ENCODE measurements around the gene IL1RAPL1.
"Not testable (repeated sequence)": the region's sequence is repeated elsewhere in the genome, so short reads cannot be mapped to it uniquely, and the experiment has no call there.

IL1RAPL1 gene

DNA sequence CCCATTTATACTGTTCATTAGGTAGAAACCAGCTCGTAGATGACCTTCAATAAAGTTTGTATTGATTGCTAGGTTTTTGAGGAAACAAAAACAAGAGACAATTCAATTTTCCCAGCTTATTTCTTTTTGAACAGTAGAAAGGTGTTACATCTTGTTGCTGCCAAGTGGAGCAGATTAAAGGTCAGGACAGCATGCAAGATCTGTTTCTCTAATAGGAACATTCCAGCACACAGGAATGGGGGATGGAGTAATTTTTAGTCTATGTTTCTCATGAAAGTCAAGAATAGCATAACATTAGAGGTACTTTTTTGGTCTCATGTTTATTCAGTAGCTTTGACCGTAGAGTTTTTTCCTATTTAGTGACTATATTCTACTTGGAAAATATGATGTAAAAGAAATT lies 132.4 kb downstream of the IL1RAPL1 start:
- H3K4me1 ChIP-seq (ENCODE audit: insufficient read depth, low read length): no peaks in the 10 kb centered on the region
- no peak overlapping the region for H2AFZ ChIP-seq (ENCODE audit: low read depth, low read length)
- no peaks in the 10 kb centered on the region for H3K9me3 ChIP-seq (ENCODE audit: low read length)
- H3K4me3 ChIP-seq (ENCODE audit: low read length): no peak overlapping the region
- no peaks in the 10 kb centered on the region for H3K27me3 ChIP-seq (ENCODE audit: insufficient read depth, low read length)
- H3K36me3 ChIP-seq (ENCODE audit: insufficient read depth, low read length): no peaks in the 10 kb centered on the region

DNA sequence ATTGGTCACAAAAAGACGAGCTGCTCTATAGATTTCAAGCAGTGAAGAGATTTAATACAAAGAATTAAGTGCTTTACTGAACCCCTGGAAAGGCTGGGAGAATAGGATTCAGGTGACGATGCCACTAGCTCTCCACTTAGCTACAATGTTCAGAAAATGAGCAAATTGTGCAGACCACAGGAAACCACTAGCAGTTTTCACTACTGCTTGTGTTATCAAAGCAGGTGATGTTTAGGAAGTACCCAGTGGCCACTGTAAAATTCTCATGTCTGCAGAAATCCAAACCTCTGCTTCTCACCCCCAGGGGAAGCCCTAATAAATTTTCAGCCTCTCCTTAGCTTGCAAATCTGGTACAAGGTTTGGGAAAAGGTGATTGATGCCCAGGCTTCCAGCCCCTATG lies 165.1 kb downstream of the IL1RAPL1 start:
- no peaks in the 10 kb centered on the region for H3K27me3 ChIP-seq (ENCODE audit: insufficient read depth, low read length)
- H3K4me1 ChIP-seq (ENCODE audit: insufficient read depth, low read length): no peaks in the 10 kb centered on the region
- H3K9me3 ChIP-seq (ENCODE audit: low read length): no peaks in the 10 kb centered on the region
- H3K4me3 ChIP-seq (ENCODE audit: low read length): no peak overlapping the region
- no peak overlapping the region for H2AFZ ChIP-seq (ENCODE audit: low read depth, low read length)
- no peaks in the 10 kb centered on the region for H3K36me3 ChIP-seq (ENCODE audit: insufficient read depth, low read length)

DNA sequence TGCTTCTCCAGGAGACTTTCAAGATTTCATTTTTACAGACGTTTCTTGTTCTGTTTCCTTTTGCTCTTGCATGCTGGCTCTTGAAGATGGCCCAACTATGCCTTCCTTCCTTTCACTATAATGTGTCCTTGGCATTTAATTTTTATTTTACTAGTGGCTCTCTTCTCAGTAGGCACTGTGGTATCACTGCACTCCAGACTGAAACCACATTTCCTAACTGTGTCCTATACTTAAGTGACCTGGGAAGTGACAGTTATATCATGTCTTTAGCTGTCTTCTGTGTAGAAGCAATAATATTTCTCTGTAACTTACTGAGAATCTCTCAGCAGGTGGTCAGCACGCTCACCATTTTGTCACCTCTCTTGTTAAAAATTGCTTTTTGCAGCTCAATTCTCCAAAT lies 168.9 kb downstream of the IL1RAPL1 start:
- Histone ChIP-seq H3K9me3 (ENCODE audit: low read length) (no peaks in the 10 kb centered on the region), H3K4me1 (ENCODE audit: insufficient read depth, low read length) (no peaks in the 10 kb centered on the region), H3K36me3 (ENCODE audit: insufficient read depth, low read length) (no peaks in the 10 kb centered on the region), H3K4me3 (ENCODE audit: low read length) (no peak overlapping the region), H3K27me3 (ENCODE audit: insufficient read depth, low read length) (no peaks in the 10 kb centered on the region), H2AFZ (ENCODE audit: low read depth, low read length) (no peak overlapping the region)

DNA sequence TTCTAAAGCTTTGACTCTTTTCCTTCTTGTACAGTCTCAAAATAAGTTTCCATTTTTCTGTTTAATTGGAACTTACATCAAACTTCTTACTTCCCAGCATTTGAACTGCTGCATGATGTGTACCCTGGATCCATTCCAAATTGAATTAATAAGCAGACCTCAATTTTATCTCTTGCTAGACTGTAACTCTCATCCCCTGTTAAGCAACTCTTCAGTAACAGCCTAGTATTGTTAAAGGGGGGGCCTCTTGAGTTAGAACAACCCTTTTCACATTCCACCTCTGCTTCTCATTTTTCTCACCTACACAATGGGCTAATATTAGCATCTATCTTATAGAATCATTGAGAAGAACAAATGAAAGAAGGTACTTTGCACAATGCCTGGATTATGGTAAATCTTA lies 169.4 kb downstream of the IL1RAPL1 start:
- no peak overlapping the region for H2AFZ ChIP-seq (ENCODE audit: low read depth, low read length)
- no peaks in the 10 kb centered on the region for H3K9me3 ChIP-seq (ENCODE audit: low read length)
- H3K4me1 ChIP-seq (ENCODE audit: insufficient read depth, low read length): no peaks in the 10 kb centered on the region
- H3K4me3 ChIP-seq (ENCODE audit: low read length): no peak overlapping the region
- no peaks in the 10 kb centered on the region for H3K27me3 ChIP-seq (ENCODE audit: insufficient read depth, low read length)
- H3K36me3 ChIP-seq (ENCODE audit: insufficient read depth, low read length): no peaks in the 10 kb centered on the region

DNA sequence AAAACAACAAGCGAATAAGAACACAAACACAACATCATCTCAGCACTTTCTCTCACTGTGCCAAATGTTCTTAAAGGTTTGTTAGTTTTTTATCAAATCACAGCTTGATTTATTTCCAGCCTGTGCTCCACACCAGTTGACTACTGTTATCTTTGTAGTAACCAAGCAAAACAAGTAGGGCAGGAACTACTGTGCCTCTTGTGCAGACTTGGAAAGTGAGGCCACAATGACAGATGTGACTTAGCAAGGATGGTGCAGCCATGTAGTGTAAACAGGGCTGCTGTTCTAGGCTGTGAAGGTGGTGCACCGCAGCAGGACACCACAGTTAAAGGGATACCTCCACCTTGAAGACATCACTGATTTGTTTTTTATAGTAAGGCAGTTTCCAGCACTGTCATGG lies 170.0 kb downstream of the IL1RAPL1 start:
- no peak overlapping the region for H3K4me3 ChIP-seq (ENCODE audit: low read length)
- H3K36me3 ChIP-seq (ENCODE audit: insufficient read depth, low read length): no peaks in the 10 kb centered on the region
- no peaks in the 10 kb centered on the region for H3K4me1 ChIP-seq (ENCODE audit: insufficient read depth, low read length)
- no peaks in the 10 kb centered on the region for H3K27me3 ChIP-seq (ENCODE audit: insufficient read depth, low read length)
- no peaks in the 10 kb centered on the region for H3K9me3 ChIP-seq (ENCODE audit: low read length)
- H2AFZ ChIP-seq (ENCODE audit: low read depth, low read length): no peak overlapping the region

DNA sequence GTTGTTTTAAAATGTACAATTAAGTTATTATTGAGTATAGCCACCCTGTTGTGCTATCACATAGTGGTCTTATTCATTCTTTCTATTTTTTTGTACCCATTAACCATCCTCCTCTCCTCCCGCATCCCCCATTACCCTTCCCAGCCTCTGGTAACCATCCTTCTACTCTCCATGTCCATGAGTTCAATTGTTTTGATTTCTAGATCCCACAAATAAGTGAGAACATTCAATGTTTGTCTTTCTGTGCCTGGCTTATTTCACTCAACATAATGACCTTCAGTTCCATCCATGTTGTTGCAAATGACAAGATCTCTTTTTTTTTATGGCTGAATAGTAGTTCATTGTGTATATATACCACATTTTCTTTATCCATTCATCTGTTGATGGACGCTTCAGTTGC lies 179.3 kb downstream of the IL1RAPL1 start:
- H3K27me3 ChIP-seq (ENCODE audit: insufficient read depth, low read length); H3K4me3 ChIP-seq (ENCODE audit: low read length); H3K36me3 ChIP-seq (ENCODE audit: insufficient read depth, low read length); H3K9me3 ChIP-seq (ENCODE audit: low read length); H2AFZ ChIP-seq (ENCODE audit: low read depth, low read length); H3K4me1 ChIP-seq (ENCODE audit: insufficient read depth, low read length): not testable (repeated sequence)

DNA sequence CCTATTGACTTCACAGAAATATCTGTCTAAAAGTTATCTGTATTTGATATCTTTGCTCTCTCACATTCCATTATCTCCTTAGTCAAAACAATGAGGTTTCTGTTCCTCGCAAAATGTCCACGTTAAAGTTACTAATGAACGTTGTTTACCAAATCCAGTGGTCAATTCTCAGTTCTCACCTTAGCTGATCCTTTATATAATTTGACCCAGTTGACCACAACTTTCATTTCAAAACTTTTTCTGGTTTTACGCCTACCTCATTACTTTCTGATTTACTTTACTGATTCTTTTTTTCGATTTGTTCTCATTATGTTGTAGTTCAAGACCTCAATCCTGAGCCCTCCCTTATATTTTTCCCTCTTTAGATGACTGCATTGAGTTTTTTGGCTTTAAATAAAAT lies 186.6 kb downstream of the IL1RAPL1 start:
- Histone ChIP-seq H3K9me3 (ENCODE audit: low read length) (no peaks in the 10 kb centered on the region), H3K4me3 (ENCODE audit: low read length) (no peak overlapping the region)

DNA sequence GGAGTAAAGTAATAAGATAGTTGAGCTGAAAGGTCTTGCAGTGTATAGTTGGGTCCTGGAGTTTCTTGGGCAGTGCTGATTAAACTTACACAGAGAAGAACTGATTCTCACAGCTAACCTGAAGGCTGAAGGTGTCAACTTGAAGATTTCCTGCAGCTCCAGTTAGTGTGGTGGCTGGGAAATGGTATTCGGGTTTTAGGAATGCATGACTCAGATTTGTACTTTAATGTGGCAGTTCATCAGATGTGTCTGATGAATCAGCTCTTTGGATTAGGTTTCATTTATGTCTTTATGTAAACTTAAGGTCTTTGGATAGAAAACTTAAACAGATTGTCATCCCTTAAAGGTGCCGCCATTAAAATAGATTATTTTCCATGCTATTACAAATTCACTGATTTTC lies 200.0 kb downstream of the IL1RAPL1 start:
- H3K9me3 ChIP-seq (ENCODE audit: low read length): no peaks in the 10 kb centered on the region
- no peaks in the 10 kb centered on the region for H3K4me1 ChIP-seq (ENCODE audit: insufficient read depth, low read length)
- no peaks in the 10 kb centered on the region for H3K36me3 ChIP-seq (ENCODE audit: insufficient read depth, low read length)
- no peaks in the 10 kb centered on the region for H3K27me3 ChIP-seq (ENCODE audit: insufficient read depth, low read length)
- H2AFZ ChIP-seq (ENCODE audit: low read depth, low read length): no peak overlapping the region
- no peak overlapping the region for H3K4me3 ChIP-seq (ENCODE audit: low read length)

More for the DNA sequence above, 186.6 kb downstream of the IL1RAPL1 start:
- no peaks in the 10 kb centered on the region for H3K4me1 ChIP-seq (ENCODE audit: insufficient read depth, low read length)
- H2AFZ ChIP-seq (ENCODE audit: low read depth, low read length): no peak overlapping the region
- no peaks in the 10 kb centered on the region for H3K27me3 ChIP-seq (ENCODE audit: insufficient read depth, low read length)
- H3K36me3 ChIP-seq (ENCODE audit: insufficient read depth, low read length): no peaks in the 10 kb centered on the region

DNA sequence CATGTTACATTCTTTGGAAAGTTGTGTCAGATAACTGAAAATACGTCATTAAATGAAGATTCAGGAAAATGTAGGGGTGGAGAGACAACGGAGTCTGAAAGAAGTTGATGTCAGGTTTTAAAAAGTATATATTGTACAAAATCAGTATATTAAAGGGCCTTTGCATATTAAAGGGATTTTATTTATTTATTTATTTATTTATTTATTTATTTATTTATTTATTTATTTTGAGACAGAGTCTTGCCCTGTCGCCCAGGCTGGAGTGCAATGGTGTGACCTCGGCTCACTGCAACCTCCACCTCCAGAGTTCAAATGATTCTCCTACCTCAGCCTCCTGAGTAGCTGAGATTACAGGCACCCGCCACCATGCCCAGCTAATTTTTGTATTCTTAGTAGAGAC lies 213.4 kb downstream of the IL1RAPL1 start:
- H3K36me3 ChIP-seq (ENCODE audit: insufficient read depth, low read length); H3K9me3 ChIP-seq (ENCODE audit: low read length); H3K4me1 ChIP-seq (ENCODE audit: insufficient read depth, low read length); H2AFZ ChIP-seq (ENCODE audit: low read depth, low read length); H3K4me3 ChIP-seq (ENCODE audit: low read length); H3K27me3 ChIP-seq (ENCODE audit: insufficient read depth, low read length): not testable (repeated sequence)

DNA sequence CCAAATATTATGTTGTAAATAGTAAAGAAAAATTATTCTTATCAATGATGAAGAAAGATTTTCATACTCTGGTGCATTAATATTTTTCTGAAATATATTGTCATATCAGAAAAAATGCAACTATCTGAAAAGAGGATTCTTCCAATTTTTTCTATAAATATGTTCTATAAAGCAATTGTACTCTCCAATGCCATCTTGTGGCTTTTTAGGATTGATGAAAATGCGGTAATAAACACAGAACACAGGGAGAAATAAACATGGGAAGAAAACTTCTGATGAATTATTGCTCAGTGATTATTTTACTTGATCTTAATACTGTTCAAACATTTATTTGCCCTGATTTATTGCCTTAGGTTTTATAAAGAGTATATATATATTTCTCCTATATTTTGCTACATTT lies 215.4 kb downstream of the IL1RAPL1 start:
- Histone ChIP-seq H3K27me3 (ENCODE audit: insufficient read depth, low read length) (no peaks in the 10 kb centered on the region), H3K36me3 (ENCODE audit: insufficient read depth, low read length) (no peaks in the 10 kb centered on the region), H2AFZ (ENCODE audit: low read depth, low read length) (no peak overlapping the region), H3K9me3 (ENCODE audit: low read length) (no peaks in the 10 kb centered on the region), H3K4me1 (ENCODE audit: insufficient read depth, low read length) (no peaks in the 10 kb centered on the region), H3K4me3 (ENCODE audit: low read length) (no peak overlapping the region)

DNA sequence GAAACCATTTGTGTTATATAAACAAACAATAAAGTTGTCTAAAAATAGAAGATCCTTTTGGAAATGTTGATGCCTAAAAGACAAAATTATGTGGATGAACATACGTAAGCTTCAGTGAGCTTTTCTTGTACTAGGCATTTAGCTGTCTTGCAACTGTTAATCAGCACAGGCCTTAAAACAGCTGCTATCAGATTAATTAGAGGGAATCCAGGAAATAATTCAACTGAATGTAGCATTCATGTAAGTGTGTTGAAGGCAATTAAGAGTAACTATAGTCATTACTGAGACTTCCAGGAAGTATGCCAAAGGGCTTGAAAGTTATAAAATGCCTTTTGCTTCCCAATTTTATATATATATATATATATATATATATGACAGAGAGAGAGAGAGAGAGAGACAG lies 248.7 kb downstream of the IL1RAPL1 start:
- Histone ChIP-seq H3K4me3 (ENCODE audit: low read length) (no peak overlapping the region), H3K36me3 (ENCODE audit: insufficient read depth, low read length) (no peaks in the 10 kb centered on the region), H3K27me3 (ENCODE audit: insufficient read depth, low read length) (no peaks in the 10 kb centered on the region), H3K9me3 (ENCODE audit: low read length) (no peaks in the 10 kb centered on the region), H3K4me1 (ENCODE audit: insufficient read depth, low read length) (no peaks in the 10 kb centered on the region), H2AFZ (ENCODE audit: low read depth, low read length) (no peak overlapping the region)

DNA sequence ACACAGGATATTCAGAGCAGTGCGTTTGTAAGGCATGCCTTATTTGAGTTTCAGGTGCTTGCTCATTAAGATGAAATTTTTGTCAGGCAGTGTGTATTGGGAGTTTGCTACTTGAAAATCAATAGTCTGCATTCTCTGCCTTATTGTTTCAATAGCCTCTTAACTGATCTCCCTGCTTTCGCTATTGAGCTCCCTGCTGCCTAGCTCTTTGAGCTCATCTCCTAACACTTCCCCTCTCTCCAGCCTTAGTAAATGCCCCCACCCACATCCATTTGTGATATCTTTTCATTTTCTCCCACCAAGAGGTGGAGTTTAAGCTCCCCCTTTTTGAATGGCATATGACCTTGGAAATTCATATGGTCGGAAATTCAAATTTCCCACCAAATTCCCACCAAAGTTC lies 256.6 kb downstream of the IL1RAPL1 start:
- Histone ChIP-seq H3K36me3 (ENCODE audit: insufficient read depth, low read length) (no peaks in the 10 kb centered on the region), H2AFZ (ENCODE audit: low read depth, low read length) (no peak overlapping the region), H3K4me3 (ENCODE audit: low read length) (no peak overlapping the region), H3K9me3 (ENCODE audit: low read length) (no peaks in the 10 kb centered on the region), H3K4me1 (ENCODE audit: insufficient read depth, low read length) (no peaks in the 10 kb centered on the region), H3K27me3 (ENCODE audit: insufficient read depth, low read length) (peaks cover 3% of the 10 kb centered on the region)

DNA sequence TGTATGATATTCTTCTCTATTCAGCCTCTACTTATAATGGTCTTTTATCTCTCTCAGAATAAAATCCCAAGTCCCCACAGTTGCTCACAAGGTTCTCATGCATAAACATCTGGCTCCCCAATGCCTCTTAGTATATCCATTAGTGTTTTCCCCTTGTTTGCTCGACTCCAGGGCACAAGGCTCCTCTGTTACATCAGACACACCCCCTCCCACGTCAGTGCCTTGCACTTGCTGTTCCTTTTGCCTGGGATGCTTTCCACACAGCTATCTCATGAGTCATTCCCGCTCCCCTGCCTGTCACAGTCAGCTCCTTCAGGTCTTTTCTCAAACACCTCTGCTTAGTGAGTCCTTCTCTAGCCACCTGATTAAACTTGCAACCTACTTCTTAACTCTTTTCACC lies 260.2 kb downstream of the IL1RAPL1 start:
- H3K36me3 ChIP-seq (ENCODE audit: insufficient read depth, low read length): no peaks in the 10 kb centered on the region
- H3K9me3 ChIP-seq (ENCODE audit: low read length): no peaks in the 10 kb centered on the region
- H3K27me3 ChIP-seq (ENCODE audit: insufficient read depth, low read length): peaks cover 6% of the 10 kb centered on the region
- no peak overlapping the region for H3K4me3 ChIP-seq (ENCODE audit: low read length)
- no peak overlapping the region for H2AFZ ChIP-seq (ENCODE audit: low read depth, low read length)
- no peaks in the 10 kb centered on the region for H3K4me1 ChIP-seq (ENCODE audit: insufficient read depth, low read length)

DNA sequence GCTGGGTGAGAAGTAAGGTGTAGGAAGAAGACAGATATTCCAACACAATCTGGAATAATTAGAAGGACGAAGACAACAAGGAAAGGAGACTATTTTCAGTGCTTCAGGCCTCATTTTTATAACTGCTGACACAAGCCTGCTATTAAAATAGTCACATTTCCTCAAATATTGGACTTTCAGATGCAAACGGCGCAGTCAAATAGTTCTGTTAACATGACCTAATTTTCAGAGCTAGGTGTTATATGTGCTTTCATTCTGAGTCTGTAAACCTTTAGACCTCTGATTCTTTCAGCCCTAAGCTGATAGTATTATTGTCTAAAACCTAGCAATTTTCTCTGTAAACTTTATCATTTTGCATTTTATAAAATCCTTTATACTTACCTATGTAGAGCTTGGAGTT lies 261.5 kb downstream of the IL1RAPL1 start:
- H3K36me3 ChIP-seq (ENCODE audit: insufficient read depth, low read length): no peaks in the 10 kb centered on the region
- no peak overlapping the region for H3K4me3 ChIP-seq (ENCODE audit: low read length)
- peaks cover 6% of the 10 kb centered on the region for H3K27me3 ChIP-seq (ENCODE audit: insufficient read depth, low read length)
- H3K9me3 ChIP-seq (ENCODE audit: low read length): no peaks in the 10 kb centered on the region
- H3K4me1 ChIP-seq (ENCODE audit: insufficient read depth, low read length): no peaks in the 10 kb centered on the region
- H2AFZ ChIP-seq (ENCODE audit: low read depth, low read length): no peak overlapping the region
